B cell (primary cell): ENCODE data around the gene POLDIP3. TPM values are rescaled to one million over a fixed set of nuclear protein-coding genes. Genes with fewer than 3 reads are reported as not detected.
"Not testable (repeated sequence)": the region's sequence is repeated elsewhere in the genome, so short reads cannot be mapped to it uniquely, and the experiment has no call there.

ENCODE experiments used
- ATAC-seq: fragments of 200-7000 bp; cut with Tn5 transposase; one replicate; pipeline ENCODE4 v1.10.0; 2021; ENCODE audit warnings: low read depth, mild to moderate bottlenecking, moderate number of reproducible peaks, moderate library complexity
- CTCF ChIA-PET: fragments of 350-600 bp; sonication (Branson Sonifier 250); formaldehyde crosslinking; loops from one replicate; lab custom pipeline; 2021; ENCODE audit warnings: antibody characterized with exemption, inconsistent platforms; lab: Charles Lee
- POLR2A ChIA-PET: fragments of 350-600 bp; sonication (Branson Sonifier 250); formaldehyde crosslinking; loops from one replicate; lab custom pipeline; 2021; ENCODE audit warnings: antibody characterized with exemption; lab: Charles Lee
- DNase-seq: peaks from one replicate; pipeline ENCODE4 v3.0.0; 2013
- H2AFZ ChIP-seq: 2 replicates; pipeline ENCODE4 v1.6.1; 2012; ENCODE audit warnings: mild to moderate bottlenecking, low read depth, low read length; ENCODE audit not compliant: insufficient read depth, poor library complexity, severe bottlenecking
- H3K27ac ChIP-seq, 2 donors: 1 replicate in 1 of 2; 2 replicates in 1 of 2; pipeline ENCODE4 v1.5.1; 2012 to 2013; ENCODE audit warnings: low read length in 2 of 2, mild to moderate bottlenecking in 2 of 2, moderate library complexity in 1 of 2
- H3K27me3 ChIP-seq, 4 experiments: fragments of 200-600 bp in 1 of 4; sonication (generic) in 1 of 4; replicated peaks in 1 of 4; 1 replicate in 2 of 4; 2 replicates in 2 of 4; pipeline versions ENCODE4 v1.6.1 to v1.7.0; 2013 to 2016; ENCODE audit warnings: low read length in 3 of 4, mild to moderate bottlenecking in 2 of 4, mixed read lengths in 1 of 4, moderate library complexity in 1 of 4; ENCODE audit not compliant: insufficient read depth in 4 of 4, control insufficient read depth in 3 of 4; ENCODE audit errors: control extremely low read depth in 1 of 4
- H3K36me3 ChIP-seq, 2 experiments: replicated peaks in 1 of 2; 1 replicate in 1 of 2; 2 replicates in 1 of 2; pipeline versions ENCODE4 v1.6.1 to v1.7.1; 2013; ENCODE audit warnings: low read length in 1 of 2; ENCODE audit not compliant: insufficient read depth in 2 of 2, control insufficient read depth in 1 of 2; ENCODE audit errors: control extremely low read depth in 1 of 2, extremely low read depth in 1 of 2
- H3K4me1 ChIP-seq, 2 donors: fragments of 200-600 bp in 1 of 2; sonication (generic) in 1 of 2; 1 replicate in 1 of 2; 2 replicates in 1 of 2; pipeline versions ENCODE4 v1.5.1 to v1.6.1; 2013 to 2017; ENCODE audit warnings: low read length in 2 of 2; ENCODE audit not compliant: control insufficient read depth in 2 of 2, insufficient read depth in 2 of 2
- H3K4me2 ChIP-seq: replicated peaks from 2 replicates; pipeline ENCODE3; 2012; ENCODE audit warnings: mild to moderate bottlenecking, low read depth, low read length; ENCODE audit not compliant: poor library complexity, severe bottlenecking
- H3K4me3 ChIP-seq, 5 experiments: fragments of 200-600 bp in 1 of 5; sonication (generic) in 1 of 5; 1 replicate in 3 of 5; 2 replicates in 2 of 5; pipeline versions ENCODE4 v1.5.1 to v1.7.0; 2011 to 2016; ENCODE audit warnings: low read length in 4 of 5, mild to moderate bottlenecking in 4 of 5, low read depth in 2 of 5, control low read depth in 1 of 5, moderate library complexity in 1 of 5; ENCODE audit not compliant: insufficient read depth in 1 of 5; ENCODE audit errors: control extremely low read depth in 1 of 5, extremely low read depth in 1 of 5
- H3K79me2 ChIP-seq: fragments of 200-600 bp; sonication (generic); one replicate; pipeline ENCODE4 v1.6.0; 2016; ENCODE audit warnings: low read length; ENCODE audit not compliant: control insufficient read depth, insufficient read depth
- H3K9ac ChIP-seq: fragments of 200-600 bp; sonication (generic); 2 replicates; pipeline ENCODE4 v1.6.1; 2017; ENCODE audit warnings: mild to moderate bottlenecking, low read length, moderate library complexity
- H3K9me3 ChIP-seq, 3 donors: one replicate each; pipeline versions ENCODE4 v1.6.1 to v1.7.1; 2013; ENCODE audit warnings: low read length in 2 of 3; ENCODE audit not compliant: control insufficient read depth in 2 of 3, insufficient read depth in 1 of 3; ENCODE audit errors: control extremely low read depth in 1 of 3
- H4K20me1 ChIP-seq: 2 replicates; pipeline ENCODE4 v1.6.0; 2012; ENCODE audit warnings: mild to moderate bottlenecking, low read length; ENCODE audit not compliant: insufficient read depth, control insufficient read depth, poor library complexity, severe bottlenecking
- H3K27ac Mint-ChIP-seq: one replicate; pipeline ENCODE4 v1.8.0; 2021; ENCODE audit warnings: mixed read lengths
- H3K27me3 Mint-ChIP-seq: one replicate; pipeline ENCODE4 v1.8.0; 2021; ENCODE audit warnings: mixed read lengths
- H3K4me1 Mint-ChIP-seq: one replicate; pipeline ENCODE4 v1.8.0; 2021; ENCODE audit warnings: mixed read lengths
- H3K4me3 Mint-ChIP-seq: one replicate; pipeline ENCODE4 v1.8.0; 2021; ENCODE audit warnings: mixed read lengths
- H3K9me3 Mint-ChIP-seq: one replicate; pipeline ENCODE4 v1.8.0; 2022; ENCODE audit warnings: mixed read lengths; ENCODE audit not compliant: insufficient read depth
- WGBS: methylation state at CpG from one replicate; pipeline ENCODE4 v1.1.5; 2013; ENCODE audit warnings: missing lambda C conversion rate; ENCODE audit not compliant: insufficient coverage; 5-methylcytosine and 5-hydroxymethylcytosine counted together
- intact Hi-C: fragments of 100-400 bp; cut with micrococcal nuclease; formaldehyde crosslinking; loops from one replicate; pipeline ENCODE4 v1.10.0; 2022
- polyA plus RNA-seq: library from polyadenylated mRNA; depleted of rRNA; stranded (reverse); fragments of >200 nt; gene quantifications from 2 replicates; pipeline ENCODE4 v1.2.3, GENCODE V29; 2012
- small RNA-seq: library from RNA; depleted of rRNA; stranded (forward); fragments of <200 nt; gene quantifications from one replicate; pipeline ENCODE3, GENCODE V24; 2012; ENCODE audit warnings: low replicate concordance, low read depth; ENCODE audit not compliant: insufficient read length
- total RNA-seq, 2 donors: library from RNA; stranded (reverse); fragments of 120-200 nt in 1 of 2; gene quantifications; 1 replicate in 1 of 2; 2 replicates in 1 of 2; pipeline versions ENCODE4 v1.2.3 to v1.2.4, GENCODE V29; 2013 to 2022
- TF ChIP-seq, protein P1 (sequence below): fragments of 200-600 bp; IDR thresholded peaks from one replicate; pipeline ENCODE4 v1.8.0; 2022; ENCODE audit warnings: antibody characterized with exemption, mild to moderate bottlenecking

Gene POLDIP3
- total and polyA plus RNA-seq, 2 donors (not counting 1 experiment from before 2014, with no cell fraction given): 44.9 to 86.5 TPM

DNA sequence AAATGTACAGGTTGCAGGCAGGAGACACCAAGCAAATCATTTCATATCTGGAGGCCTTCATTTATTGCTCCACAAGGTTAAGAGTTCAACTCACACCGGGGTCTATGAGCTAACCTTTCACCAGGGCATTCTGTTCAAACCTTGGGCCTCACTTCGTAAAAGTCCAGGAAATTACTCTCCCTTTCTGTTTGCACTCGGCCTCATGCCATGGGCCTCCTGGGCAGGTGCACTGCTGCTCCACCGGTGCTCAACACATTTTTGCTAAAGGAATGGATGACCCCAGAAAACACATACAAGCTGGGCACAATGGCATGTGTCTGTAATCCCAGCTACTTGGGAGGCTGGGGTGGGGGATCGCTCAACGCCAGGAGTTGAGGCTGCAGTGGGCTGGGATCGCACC, 78.5 kb downstream of the POLDIP3 start:
- POLR2A ChIA-PET: interaction anchor here (0.6 to 2.4 kb wide), 4 partner anchors 12 to 139 kb away, joined by 3 to 10 read pairs (median 4); partner anchors contain the start of gene POLDIP3
- no peaks in the 10 kb centered on the region for H3K9me3 Mint-ChIP-seq
- DNase-seq: no peak
- Histone ChIP-seq H4K20me1 (no peaks in the 10 kb centered on the region), H3K4me1 (peaks cover 44 to 76% of the 10 kb centered on the region in 2 donors), H3K9me3 (no peaks in the 10 kb centered on the region), H3K27me3 (no peaks in the 10 kb centered on the region), H3K36me3 (no peaks in the 10 kb centered on the region), H3K4me3 (peak overlapping the region in 1 of 5 experiments; percentile 20), H3K27ac (peak overlapping the region in 1 of 2 donors; percentile 75), H3K79me2 (no peaks in the 10 kb centered on the region), H3K4me2 (peak overlapping the region; percentile 59), H2AFZ (no peak overlapping the region), H3K9ac (no peak overlapping the region)
- ATAC-seq: no peak
- CTCF ChIA-PET: interaction anchor here (1.2 to 6.6 kb wide), 2 partner anchors 14 to 98 kb away, joined by 3 to 59 read pairs; no protein-coding TSS in a partner anchor
- no peaks in the 10 kb centered on the region for H3K27me3 Mint-ChIP-seq
- WGBS: 91% methylated on average over 7 of the region's 7 CpGs
- peak overlapping the region; percentile 72 for H3K4me3 Mint-ChIP-seq
- TF ChIP-seq, protein P1, sequence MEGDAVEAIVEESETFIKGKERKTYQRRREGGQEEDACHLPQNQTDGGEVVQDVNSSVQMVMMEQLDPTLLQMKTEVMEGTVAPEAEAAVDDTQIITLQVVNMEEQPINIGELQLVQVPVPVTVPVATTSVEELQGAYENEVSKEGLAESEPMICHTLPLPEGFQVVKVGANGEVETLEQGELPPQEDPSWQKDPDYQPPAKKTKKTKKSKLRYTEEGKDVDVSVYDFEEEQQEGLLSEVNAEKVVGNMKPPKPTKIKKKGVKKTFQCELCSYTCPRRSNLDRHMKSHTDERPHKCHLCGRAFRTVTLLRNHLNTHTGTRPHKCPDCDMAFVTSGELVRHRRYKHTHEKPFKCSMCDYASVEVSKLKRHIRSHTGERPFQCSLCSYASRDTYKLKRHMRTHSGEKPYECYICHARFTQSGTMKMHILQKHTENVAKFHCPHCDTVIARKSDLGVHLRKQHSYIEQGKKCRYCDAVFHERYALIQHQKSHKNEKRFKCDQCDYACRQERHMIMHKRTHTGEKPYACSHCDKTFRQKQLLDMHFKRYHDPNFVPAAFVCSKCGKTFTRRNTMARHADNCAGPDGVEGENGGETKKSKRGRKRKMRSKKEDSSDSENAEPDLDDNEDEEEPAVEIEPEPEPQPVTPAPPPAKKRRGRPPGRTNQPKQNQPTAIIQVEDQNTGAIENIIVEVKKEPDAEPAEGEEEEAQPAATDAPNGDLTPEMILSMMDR: no peak
- peaks cover 70% of the 10 kb centered on the region for H3K4me1 Mint-ChIP-seq
- peak overlapping the region; percentile 85 for H3K27ac Mint-ChIP-seq
- intact Hi-C loops: no loop called here

DNA sequence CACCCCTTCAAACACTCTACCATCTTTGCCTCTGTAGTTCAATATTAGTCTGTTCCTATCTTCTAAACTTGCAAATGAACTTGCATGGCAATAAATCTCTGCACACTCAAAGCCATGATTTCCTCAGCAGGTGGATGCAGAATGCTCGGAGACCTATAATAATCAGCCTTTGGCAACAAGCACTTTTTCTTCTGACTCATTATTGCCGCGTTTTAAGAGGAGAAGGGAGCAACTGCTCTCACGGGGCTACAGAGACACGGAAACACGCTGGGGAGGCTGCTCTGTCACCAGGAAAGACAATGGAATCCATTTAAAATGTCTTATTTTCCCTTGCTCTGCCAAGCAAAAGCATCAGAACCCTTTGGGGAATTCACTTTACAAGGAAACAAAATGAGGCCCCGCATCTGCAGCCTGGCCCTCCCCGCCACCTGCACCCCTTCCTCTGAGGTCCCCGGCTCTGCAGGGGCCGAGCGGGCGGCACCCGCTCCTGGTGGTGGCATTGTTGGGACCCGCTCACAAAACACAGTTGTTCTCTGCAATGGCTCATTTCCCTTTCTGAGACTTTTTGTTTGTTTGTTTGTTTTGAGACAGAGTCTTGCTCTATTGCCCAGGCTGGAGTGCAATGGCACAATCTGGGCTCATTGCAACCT, 79.5 kb downstream of the POLDIP3 start:
- H2AFZ ChIP-seq, H3K79me2 ChIP-seq, H3K4me3 ChIP-seq, H3K9me3 ChIP-seq, intact Hi-C loops, H3K27ac ChIP-seq, DNase-seq, H3K9me3 Mint-ChIP-seq, H3K4me2 ChIP-seq, H3K9ac ChIP-seq, H3K27me3 ChIP-seq, H3K36me3 ChIP-seq, ATAC-seq, H3K27me3 Mint-ChIP-seq, H4K20me1 ChIP-seq: not testable (repeated sequence)
- H3K4me1 ChIP-seq: peaks cover 44 to 76% of the 10 kb centered on the region in 2 donors
- Mint-ChIP-seq H3K4me1 (peaks cover 66% of the 10 kb centered on the region), H3K4me3 (peak overlapping the region; percentile 72), H3K27ac (peak overlapping the region; percentile 70)
- CTCF ChIA-PET: interaction anchor here (6.0 to 6.6 kb wide), 2 partner anchors 13 to 15 kb away, joined by 59 to 86 read pairs; no protein-coding TSS in a partner anchor
- POLR2A ChIA-PET: interaction anchor here (2.2 kb wide), 1 partner anchor 15 kb away, joined by 20 read pairs; no protein-coding TSS in a partner anchor
- WGBS: no CpG with 5 or more reads among the region's 14 CpGs

Small RNA genes lying within 50 kb of the gene (small RNA-seq; reads per million reads assigned to genes)
- not detected for gene RN7SKP80
- not detected for gene RNU6-513P

Other genes with a start within 250 kb of the POLDIP3 start
- 0.27 and 0.32 TPM in 2 replicates for gene NFAM1, start 182.5 kb downstream of the POLDIP3 start, total RNA-seq
- gene NFAM1, start 182.5 kb downstream of the POLDIP3 start, polyA plus RNA-seq: 0.29 and 0.52 TPM in 2 replicates
- gene RRP7A, start 95.1 kb downstream of the POLDIP3 start, total RNA-seq: 94.5 and 98.5 TPM in 2 replicates
- 18.1 and 18.3 TPM in 2 replicates for gene RRP7A, start 95.1 kb downstream of the POLDIP3 start, polyA plus RNA-seq
- 5.0 and 5.5 TPM in 2 replicates for gene SERHL2, start 60.9 kb downstream of the POLDIP3 start, total RNA-seq
- 3.9 and 7.3 TPM in 2 replicates for gene SERHL2, start 60.9 kb downstream of the POLDIP3 start, polyA plus RNA-seq
- gene ATP5MGL, start 25.7 kb upstream of the POLDIP3 start, total RNA-seq: 3.7 and 4.4 TPM in 2 replicates
- gene ATP5MGL, start 25.7 kb upstream of the POLDIP3 start, polyA plus RNA-seq: 0.18 TPM in 1 of 2 replicates, not detected in the other
- gene CYB5R3, start 34.5 kb upstream of the POLDIP3 start, total RNA-seq: 79.2 and 80.6 TPM in 2 replicates
- 40.3 and 60.8 TPM in 2 replicates for gene CYB5R3, start 34.5 kb upstream of the POLDIP3 start, polyA plus RNA-seq
- gene A4GALT, start 106.0 kb upstream of the POLDIP3 start, total RNA-seq: 6.1 and 6.9 TPM in 2 replicates
- 0.09 TPM in 1 of 2 replicates, not detected in the other for gene A4GALT, start 106.0 kb upstream of the POLDIP3 start, polyA plus RNA-seq
- 33.2 and 35.2 TPM in 2 replicates for gene ARFGAP3, start 242.4 kb upstream of the POLDIP3 start, total RNA-seq
- 10.7 and 16.2 TPM in 2 replicates for gene ARFGAP3, start 242.4 kb upstream of the POLDIP3 start, polyA plus RNA-seq